HG03558 (cell line): ENCODE data around the gene SLC35B4.

Source experiments
- ATAC-seq: cut with Tn5 transposase; IDR thresholded peaks from one replicate; pipeline ENCODE4 v1.9.1; 2021; ENCODE audit warnings: moderate number of reproducible peaks; ENCODE audit not compliant: unreplicated experiment; ENCODE audit errors: extremely low read depth

The SLC35B4 gene, protein sequence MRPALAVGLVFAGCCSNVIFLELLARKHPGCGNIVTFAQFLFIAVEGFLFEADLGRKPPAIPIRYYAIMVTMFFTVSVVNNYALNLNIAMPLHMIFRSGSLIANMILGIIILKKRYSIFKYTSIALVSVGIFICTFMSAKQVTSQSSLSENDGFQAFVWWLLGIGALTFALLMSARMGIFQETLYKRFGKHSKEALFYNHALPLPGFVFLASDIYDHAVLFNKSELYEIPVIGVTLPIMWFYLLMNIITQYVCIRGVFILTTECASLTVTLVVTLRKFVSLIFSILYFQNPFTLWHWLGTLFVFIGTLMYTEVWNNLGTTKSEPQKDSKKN

GRCh38 chr7:134316539-134317344 lies at the start of gene SLC35B4:
SLC35B4 (minus strand) TSS chr7:134316930; CDS start chr7:134316751, 179 bp downstream.
- ATAC-seq, result peak; percentile 94

GRCh38 chr7:134366481-134366880 lies 49.8 kb upstream of the SLC35B4 start:
- no peak for ATAC-seq

DNA sequence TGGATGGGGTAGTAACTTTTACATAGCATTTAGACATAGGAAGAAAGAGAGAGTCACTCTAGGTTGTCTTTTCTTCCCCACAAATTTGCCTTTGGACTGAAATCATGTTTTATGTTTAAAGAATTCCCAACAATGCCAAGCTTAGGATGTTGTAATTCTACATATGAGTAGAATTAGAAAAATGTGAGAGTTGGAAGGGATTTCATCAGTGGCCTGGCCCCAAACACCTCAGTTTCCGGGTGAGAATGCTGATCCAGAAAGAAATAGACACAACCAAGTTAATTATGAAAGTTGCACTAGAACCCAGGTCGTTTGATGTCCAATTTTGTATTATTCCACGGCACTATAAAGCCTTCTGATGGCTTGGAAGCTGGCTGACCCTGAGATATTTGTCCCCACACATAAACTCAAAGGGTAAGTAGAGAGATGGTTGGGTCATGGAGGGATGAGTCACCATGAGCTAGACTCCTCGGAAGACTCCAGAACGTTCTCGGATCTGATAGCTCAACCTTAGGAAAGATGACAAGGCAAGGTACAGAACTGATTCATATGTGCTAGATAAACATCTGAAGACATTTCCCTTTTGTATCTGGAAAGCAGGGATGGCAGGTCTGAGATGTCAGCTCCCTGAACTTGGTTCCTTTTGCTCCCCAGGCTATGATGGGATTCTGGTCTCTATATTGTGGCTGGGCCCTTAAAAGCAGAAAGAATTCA lies 48.8 kb upstream of the SLC35B4 start:
- ATAC-seq, result no peak

GRCh38 chr7:134364619-134365037 lies 47.9 kb upstream of the SLC35B4 start:
- no peak for ATAC-seq

DNA sequence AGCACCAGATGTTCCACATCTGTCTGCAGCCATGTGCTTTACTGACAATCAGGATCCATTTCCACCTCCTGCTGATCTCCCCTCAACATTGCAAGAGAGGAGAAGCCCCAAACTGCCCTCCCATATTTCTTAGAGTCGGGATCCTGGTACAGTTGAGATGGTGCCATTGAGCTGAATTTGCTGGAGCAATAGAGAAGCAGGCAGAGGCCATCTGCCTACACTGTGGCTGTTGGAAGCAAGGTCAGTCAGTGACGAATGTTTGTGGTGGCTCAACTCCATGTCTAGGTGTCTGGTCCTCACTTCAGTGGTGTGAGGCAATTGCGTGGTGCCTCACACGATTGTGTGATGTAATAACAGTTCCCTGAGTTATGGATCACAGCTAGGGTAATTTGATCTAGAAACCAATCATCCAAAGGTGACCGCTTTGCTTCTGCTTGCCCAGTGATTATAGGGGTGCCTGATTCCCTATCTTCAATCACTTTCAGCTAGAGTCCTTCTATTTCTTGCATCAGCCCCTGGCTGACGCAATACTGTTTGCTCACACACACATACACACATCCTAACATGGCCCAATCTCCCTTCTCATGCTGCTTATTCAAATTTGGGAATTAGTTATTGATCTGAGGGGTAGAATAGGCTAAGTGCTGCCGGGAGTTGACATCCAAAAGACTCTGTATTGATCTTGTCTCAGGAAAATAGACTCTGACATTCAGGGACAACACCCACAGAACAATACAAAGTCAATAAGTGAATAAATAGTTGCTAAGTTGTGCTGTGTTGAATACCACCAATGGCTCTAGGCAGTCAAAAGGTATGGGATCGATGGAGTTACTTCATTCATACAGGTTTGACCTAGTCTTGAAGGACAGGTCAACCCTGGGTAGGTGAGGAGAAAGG lies 46.1 kb upstream of the SLC35B4 start:
- no peak for ATAC-seq

GRCh38 chr7:134359787-134360432 lies 43.2 kb upstream of the SLC35B4 start:
- no peak for ATAC-seq

- no peak for ATAC-seq
These were observed 40.8 kb upstream of the SLC35B4 start for GRCh38 chr7:134357486-134357885.

GRCh38 chr7:134356421-134356936 lies 39.7 kb upstream of the SLC35B4 start:
- no peak for ATAC-seq

DNA sequence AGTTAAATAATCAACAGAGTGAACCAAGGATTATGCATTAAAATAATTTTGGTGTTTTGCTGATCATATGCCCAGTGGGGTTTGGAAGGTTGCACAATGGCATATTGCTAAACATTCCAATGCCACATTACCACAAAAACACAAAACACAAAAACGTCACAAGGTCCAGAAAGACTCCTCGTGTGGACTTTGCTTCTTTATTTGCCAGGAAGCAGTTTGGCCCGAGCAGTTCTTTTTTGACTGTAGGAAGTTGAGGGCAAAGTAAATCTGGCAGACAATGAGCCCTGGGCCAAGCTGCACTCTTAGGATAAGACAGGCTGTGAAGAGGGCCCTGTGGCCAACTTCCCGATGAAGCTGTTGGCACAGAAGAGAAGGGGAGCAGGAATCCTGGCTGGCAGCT lies 39.2 kb upstream of the SLC35B4 start:
- no peak for ATAC-seq

- no peak for ATAC-seq
These were observed 38.3 kb upstream of the SLC35B4 start for GRCh38 chr7:134355004-134355525.

DNA sequence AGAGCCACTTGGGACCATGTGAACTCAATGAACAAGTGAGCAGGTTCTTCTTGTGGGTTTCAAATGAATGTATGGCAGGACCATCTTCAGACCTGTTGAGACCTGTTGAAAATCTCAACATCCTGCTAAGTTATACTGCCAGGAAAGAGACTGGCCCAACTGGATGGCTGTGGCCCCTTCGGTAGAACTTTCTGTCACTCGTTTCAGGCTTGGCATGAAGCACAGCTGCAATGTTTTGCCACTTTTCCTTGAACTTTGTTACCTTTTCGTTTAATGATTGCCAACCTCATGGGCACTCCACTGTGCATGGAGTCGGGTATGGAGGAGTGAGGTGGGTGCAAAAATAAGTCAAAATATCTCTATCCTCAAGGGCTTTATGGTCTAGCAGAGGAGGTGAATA lies 36.7 kb upstream of the SLC35B4 start:
- ATAC-seq, result no peak

GRCh38 chr7:134351424-134351823 lies 34.7 kb upstream of the SLC35B4 start:
- ATAC-seq, result no peak

DNA sequence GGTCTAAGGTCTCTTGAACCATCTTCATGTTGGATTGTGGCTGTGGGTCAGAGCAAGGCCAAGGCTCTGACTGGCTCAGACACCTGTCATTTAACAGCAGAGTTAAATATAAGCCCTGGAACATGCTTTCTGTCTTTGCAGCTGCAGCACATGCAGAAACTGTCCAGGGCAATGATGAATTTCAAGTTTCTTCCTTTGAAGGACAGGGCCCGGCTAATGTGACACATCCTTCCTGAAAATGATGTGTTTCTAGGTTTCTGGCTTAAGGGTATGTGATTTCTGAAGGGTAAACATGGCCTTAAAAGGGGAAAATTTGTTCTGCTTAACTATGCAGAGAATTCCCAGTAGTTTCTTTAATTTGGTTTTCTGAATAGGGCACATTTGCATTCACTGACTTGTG lies 34.0 kb upstream of the SLC35B4 start:
- ATAC-seq, result no peak

DNA sequence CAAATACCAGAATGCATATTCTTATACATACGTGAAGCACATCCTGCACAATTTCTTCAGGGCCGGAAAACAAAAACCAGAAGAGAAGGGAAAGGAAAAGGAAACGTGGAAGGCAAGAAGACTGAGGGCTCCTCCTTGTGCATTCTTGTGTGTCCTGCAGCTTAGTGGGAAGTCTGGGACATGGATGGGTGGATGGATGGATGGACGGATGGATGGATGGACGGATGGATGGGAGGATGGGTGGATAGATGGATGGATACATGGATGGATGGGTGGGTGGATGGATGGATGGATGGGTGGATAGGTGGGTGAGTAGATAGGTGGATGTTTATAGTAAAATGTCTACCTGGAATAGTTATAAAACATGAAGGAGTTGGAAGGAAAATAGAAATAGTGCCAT lies 30.8 kb upstream of the SLC35B4 start:
- ATAC-seq, result no peak

DNA sequence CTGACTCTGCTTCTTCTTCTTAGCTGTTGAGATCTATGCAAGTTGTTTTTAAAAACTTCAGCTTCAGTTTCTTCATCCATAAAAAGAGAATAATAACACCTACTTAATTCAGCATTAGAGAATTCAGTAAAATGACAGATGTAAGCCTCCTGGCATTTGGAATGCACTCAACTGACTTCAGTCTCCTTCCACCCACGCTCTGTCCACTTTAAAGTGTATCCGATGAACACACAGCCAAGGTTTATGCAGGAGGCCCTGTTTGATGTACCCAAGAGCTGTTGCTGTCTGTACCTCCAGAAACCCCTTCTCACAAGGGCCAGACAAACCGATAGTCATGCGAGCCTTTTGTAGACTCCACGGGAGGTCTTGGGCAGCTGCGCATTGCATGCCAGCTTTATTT lies 27.1 kb upstream of the SLC35B4 start:
- no peak for ATAC-seq

DNA sequence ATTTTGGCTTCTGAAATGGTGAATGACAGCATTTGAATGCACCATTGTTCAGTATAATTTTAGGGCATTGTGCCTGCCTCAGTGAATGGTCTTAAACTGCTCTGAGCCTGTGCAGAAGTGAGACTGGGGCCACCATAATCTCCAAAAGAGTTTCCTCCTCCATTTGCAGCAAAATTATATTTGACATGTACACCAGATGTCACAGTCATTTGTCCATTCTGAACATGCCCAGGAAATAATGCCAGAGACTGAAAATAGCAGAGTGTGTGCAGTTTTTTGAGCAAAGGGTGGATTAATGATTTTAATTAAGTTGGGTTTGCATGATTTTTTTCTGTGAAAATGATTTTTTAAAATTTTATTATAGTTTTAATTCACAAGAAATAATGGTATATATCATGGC lies 26.4 kb upstream of the SLC35B4 start:
- no peak for ATAC-seq

DNA sequence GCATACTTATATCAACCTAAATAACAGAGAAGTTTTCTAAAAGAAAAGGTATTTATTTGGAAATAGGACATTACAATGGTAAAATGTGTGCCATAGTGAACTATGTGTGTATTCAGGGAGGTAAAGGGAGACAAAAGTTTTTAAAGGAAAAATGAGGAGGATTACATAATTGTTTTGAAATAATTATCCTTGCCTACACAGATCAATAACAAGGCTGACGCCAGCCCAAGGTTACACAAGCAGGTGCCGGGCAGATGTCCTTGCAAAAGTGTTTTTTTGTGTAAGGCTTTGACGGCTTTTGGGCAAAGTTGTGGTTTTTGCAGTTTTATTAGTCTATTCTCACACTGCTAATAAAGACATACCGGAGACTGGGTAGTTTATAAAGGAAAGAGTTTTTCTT lies 22.7 kb upstream of the SLC35B4 start:
- ATAC-seq, result no peak

GRCh38 chr7:134337980-134338379 lies 21.2 kb upstream of the SLC35B4 start:
- ATAC-seq, result no peak

GRCh38 chr7:134334408-134334807 lies 17.7 kb upstream of the SLC35B4 start:
- no peak for ATAC-seq
